ENCODE results near the gene EML4.

- TF ChIP-seq CTCF (conservative IDR thresholded peaks at IDR 0.05) (no peak), EZH2 (IDR thresholded peaks at IDR 0.05; ENCODE audit: low read depth) (no peak)
Measured at GRCh38 chr2:42193722-42194187, 24.6 kb downstream of the EML4 start.
